Natural killer cell treated with Interleukin-12 subunit alpha and Interleukin-12 subunit beta and Interleukin-15 and Interleukin-18, amount 100 ng/mL, for 72 hours (primary cell): ENCODE measurements around the gene GPR142. TPM values are rescaled to one million over a fixed set of nuclear protein-coding genes. Genes with fewer than 3 reads are reported as not detected.

Source experiments
- ATAC-seq, 2 donors: fragments of 150-1000 bp; cut with Tn5 transposase in 1 of 2; sonication (Bioruptor Pico), chemical (Tn5 transposase) in 1 of 2; 2 replicates each; pipeline ENCODE4 v1.10.0; 2021
- DNase-seq: peaks from one replicate; pipeline ENCODE4 v3.0.0; 2022; ENCODE audit warnings: low spot score
- H3K27ac Mint-ChIP-seq, 2 donors: 1 replicate in 1 of 2; 2 replicates in 1 of 2; pipeline ENCODE4 v1.8.0; 2022; ENCODE audit warnings: mixed read lengths in 2 of 2, mild to moderate bottlenecking in 1 of 2, moderate library complexity in 1 of 2
- H3K27me3 Mint-ChIP-seq, 2 donors: 1 replicate in 1 of 2; 2 replicates in 1 of 2; pipeline ENCODE4 v1.8.0; 2022; ENCODE audit warnings: mixed read lengths in 2 of 2
- H3K36me3 Mint-ChIP-seq: one replicate; pipeline ENCODE4 v1.8.0; 2022; ENCODE audit warnings: mixed read lengths
- H3K4me1 Mint-ChIP-seq, 2 donors: 1 replicate in 1 of 2; 2 replicates in 1 of 2; pipeline ENCODE4 v1.8.0; 2022; ENCODE audit warnings: low read depth in 2 of 2, mixed read lengths in 2 of 2, mild to moderate bottlenecking in 1 of 2
- H3K4me3 Mint-ChIP-seq: one replicate; pipeline ENCODE4 v1.8.0; 2022; ENCODE audit warnings: mixed read lengths
- H3K9me3 Mint-ChIP-seq: 2 replicates; pipeline ENCODE4 v1.8.0; 2022; ENCODE audit warnings: mixed read lengths
- total RNA-seq, 2 donors: library from RNA; stranded (reverse); gene quantifications; one replicate each; pipeline ENCODE4 v1.2.3, GENCODE V29; 2022

Gene GPR142
- total RNA-seq, 2 donors from 2014 or later, result not detected

DNA sequence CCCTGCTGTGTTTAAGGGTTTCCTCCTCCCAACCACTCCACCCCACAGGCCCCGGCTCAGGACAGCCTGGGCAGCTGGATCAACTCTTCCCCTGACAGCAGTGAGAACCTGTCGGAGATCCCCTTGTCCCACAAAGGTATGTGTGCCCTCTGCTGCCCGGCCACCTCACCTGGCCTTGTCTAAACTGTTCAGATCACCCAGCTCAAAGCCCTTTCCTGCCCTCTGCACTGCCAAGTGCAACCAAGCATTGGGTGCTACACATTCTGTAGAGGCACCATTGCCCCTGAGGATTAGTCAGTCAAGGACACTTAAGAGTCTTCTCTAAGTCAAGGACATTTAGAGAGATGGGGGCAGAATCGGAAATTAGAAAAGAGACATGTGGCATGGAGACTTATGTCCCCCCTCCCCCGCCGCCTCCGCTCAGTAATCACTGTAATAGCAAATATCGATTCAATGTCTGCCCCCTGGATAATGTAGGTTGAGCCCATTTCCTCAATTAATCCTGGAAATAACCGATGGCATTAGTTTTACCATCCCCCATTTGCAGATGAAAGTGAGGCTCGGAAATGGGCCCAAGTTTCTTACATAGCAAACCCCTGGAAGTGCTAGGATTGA is 13.8 kb upstream of the GPR142 start:
- peaks cover 7 to 26% of the 10 kb centered on the region in 2 donors for H3K27me3 Mint-ChIP-seq
- H3K4me1 Mint-ChIP-seq, result peaks cover 0 to 4% of the 10 kb centered on the region in 2 donors
- ATAC-seq, result no peak
- DNase-seq, result no peak
- H3K9me3 Mint-ChIP-seq, result no peaks in the 10 kb centered on the region
- H3K4me3 Mint-ChIP-seq, result no peak overlapping the region
- no peaks in the 10 kb centered on the region for H3K36me3 Mint-ChIP-seq
- no peak overlapping the region for H3K27ac Mint-ChIP-seq

DNA sequence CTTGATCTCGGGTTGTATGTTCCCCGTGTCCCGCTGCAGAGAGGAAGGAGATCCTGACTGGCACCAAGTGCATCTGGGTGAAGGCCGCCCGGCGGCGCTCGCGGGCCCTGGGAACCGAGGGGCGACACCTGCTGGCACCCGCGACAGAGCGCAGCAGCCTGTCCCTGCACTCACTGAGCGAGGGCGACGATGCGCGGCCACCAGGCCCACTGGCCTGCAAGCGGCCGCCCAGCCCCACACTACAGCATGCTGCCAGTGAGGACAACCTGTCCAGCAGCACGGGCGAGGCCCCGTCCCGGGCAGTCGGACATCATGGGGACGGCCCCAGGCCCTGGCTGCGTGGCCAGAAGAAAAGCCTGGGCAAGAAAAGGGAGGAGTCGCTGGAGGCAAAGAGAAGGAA is 13.2 kb upstream of the GPR142 start:
- DNase-seq (no peak), ATAC-seq (peak; percentile 65 to 75)
- Mint-ChIP-seq H3K27ac (no peak overlapping the region), H3K4me3 (no peak overlapping the region), H3K9me3 (no peaks in the 10 kb centered on the region), H3K36me3 (no peaks in the 10 kb centered on the region), H3K27me3 (peaks cover 9 to 27% of the 10 kb centered on the region in 2 donors), H3K4me1 (peaks cover 0 to 7% of the 10 kb centered on the region in 2 donors)

DNA sequence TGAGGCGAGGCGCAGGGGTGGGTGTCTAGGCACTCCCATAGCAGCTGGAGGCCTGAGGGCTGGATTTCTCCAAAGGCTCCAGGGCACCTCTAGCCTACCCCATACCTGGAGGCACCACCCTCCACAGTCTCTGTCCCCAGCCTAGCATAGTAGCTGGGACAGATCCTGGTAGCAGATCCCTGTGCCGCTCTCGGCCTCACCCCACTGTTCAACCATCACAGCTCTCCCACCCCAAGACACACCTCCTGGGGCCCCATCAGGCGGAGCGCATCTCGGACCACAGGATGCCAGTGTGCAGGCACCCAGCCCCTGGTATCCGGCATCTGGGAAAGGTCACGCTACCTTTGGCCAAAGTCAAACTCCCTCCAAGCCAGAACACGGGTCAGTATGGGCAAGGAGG is 12.7 kb upstream of the GPR142 start:
- peaks cover 9 to 27% of the 10 kb centered on the region in 2 donors for H3K27me3 Mint-ChIP-seq
- DNase-seq, result no peak
- H3K27ac Mint-ChIP-seq, result no peak overlapping the region
- ATAC-seq, result peak in 1 of 2 donors; percentile 3
- H3K9me3 Mint-ChIP-seq, result no peaks in the 10 kb centered on the region
- H3K4me1 Mint-ChIP-seq, result peaks cover 0 to 7% of the 10 kb centered on the region in 2 donors
- no peak overlapping the region for H3K4me3 Mint-ChIP-seq
- no peaks in the 10 kb centered on the region for H3K36me3 Mint-ChIP-seq

DNA sequence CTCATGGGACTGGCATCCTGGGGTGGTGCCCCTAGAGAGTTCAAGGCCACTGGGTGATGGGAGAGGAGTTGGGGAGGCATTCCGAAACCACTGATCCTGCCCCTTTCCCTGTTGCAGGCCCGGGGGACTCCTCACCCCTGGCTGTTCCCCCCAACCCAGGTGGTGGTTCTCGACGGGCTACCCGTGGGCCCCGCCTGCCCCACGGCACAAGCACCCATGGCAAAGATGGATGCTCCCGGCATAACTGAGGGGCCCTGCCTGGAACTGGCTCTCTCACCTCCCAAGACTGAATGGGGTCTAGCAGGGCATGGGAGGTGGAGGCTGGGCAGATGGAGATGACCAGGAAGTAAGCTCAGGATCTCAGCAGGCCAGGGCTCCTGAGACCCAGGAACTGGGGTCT is 12.2 kb upstream of the GPR142 start:
- ATAC-seq (no peak), DNase-seq (no peak)
- Mint-ChIP-seq H3K4me1 (peaks cover 0 to 7% of the 10 kb centered on the region in 2 donors), H3K4me3 (no peak overlapping the region), H3K27ac (no peak overlapping the region), H3K36me3 (no peaks in the 10 kb centered on the region), H3K27me3 (peaks cover 9 to 25% of the 10 kb centered on the region in 2 donors), H3K9me3 (no peaks in the 10 kb centered on the region)

DNA sequence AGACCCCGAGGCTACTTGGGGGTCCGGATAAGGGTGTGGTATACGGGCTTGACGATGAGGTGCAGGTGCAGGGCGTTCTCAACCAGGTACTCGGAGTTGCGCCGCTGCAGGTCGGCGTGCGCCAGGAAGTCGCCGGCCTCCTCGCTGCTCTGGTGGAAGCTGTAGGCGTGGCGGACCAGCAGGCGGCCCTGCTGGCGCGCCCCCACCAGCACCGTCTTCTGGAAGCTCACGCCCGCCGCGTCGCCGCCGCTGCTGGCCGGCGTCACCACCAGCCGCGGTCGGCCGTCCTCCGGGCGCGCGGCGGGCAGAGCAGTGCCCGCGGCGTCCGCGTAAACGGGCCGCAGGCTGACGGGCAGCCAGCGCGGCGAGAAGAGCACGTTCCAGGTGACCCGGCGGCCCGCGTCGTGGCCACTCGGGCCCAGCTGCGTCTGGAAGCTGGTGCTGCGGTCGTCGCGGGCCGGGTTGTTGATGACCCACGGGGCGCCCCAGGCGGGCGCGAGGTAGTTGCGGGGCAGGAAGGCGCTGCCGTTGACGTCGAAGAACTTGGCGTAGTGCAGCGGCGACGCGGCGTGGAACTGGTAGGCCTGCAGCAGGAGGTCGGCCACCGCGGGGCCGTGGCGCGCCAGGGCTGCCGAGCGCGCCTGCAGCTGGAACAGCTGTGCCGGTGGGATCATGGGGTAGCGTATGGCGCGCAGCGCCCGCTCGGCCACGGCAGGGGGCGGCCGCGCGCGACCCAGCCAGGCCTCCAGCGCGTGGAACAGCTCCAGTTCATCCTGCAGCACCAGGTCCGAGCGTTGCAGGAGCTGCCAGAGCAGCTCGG is 10.4 kb upstream of the GPR142 start:
- H3K27me3 Mint-ChIP-seq, result peaks cover 17 to 26% of the 10 kb centered on the region in 2 donors
- peak; percentile 25 to 32 for ATAC-seq
- no peaks in the 10 kb centered on the region for H3K9me3 Mint-ChIP-seq
- H3K27ac Mint-ChIP-seq, result no peak overlapping the region
- no peak for DNase-seq
- no peaks in the 10 kb centered on the region for H3K36me3 Mint-ChIP-seq
- H3K4me3 Mint-ChIP-seq, result no peak overlapping the region
- H3K4me1 Mint-ChIP-seq, result peaks cover 0 to 7% of the 10 kb centered on the region in 2 donors

DNA sequence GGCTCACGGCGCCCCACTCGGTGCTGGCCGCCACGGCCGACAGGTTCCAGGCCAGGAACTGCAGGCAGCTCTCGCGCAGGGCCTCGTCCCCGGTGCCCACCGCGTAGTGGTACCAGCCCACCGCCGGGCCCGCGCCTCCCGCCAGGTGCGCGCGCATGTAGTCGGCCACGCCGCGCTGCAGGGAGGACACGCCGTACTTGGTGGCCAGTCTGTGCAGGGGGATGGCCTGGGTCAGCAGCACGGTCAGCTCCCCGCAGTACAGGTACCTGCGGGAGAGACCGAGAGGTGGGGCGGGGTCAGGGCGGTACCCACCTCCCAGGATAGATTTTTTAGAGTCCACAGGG is 9.9 kb upstream of the GPR142 start:
- H3K4me1 Mint-ChIP-seq, result peaks cover 0 to 7% of the 10 kb centered on the region in 2 donors
- no peak for ATAC-seq

DNA sequence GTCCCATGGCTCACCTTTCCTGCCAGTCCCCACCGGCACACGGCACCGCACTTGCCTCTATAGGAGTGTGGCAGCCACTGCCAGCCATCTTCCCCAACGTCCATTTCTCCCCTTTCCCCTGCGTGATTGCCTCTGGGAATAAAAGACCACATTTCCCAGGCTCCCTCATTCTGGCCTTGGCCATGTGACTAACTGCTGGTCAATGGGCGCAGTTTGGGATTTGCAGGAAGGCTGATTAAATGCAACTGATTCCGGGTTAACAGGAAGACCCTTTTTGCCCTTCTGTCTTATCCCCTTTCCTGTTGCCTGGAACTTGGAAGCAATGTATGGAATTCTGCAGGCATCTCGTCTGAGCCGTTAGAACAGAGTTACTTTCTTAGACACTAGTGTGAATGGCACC is 8.6 kb upstream of the GPR142 start:
- no peaks in the 10 kb centered on the region for H3K36me3 Mint-ChIP-seq
- no peak for ATAC-seq
- H3K4me3 Mint-ChIP-seq, result no peak overlapping the region
- H3K9me3 Mint-ChIP-seq, result no peaks in the 10 kb centered on the region
- H3K27me3 Mint-ChIP-seq, result peaks cover 17 to 22% of the 10 kb centered on the region in 2 donors
- no peak for DNase-seq
- H3K4me1 Mint-ChIP-seq, result peaks cover 0 to 7% of the 10 kb centered on the region in 2 donors
- H3K27ac Mint-ChIP-seq, result no peak overlapping the region

More for the DNA sequence above, 9.9 kb upstream of the GPR142 start:
- DNase-seq, result no peak
- H3K9me3 Mint-ChIP-seq, result no peaks in the 10 kb centered on the region
- no peak overlapping the region for H3K4me3 Mint-ChIP-seq
- H3K27me3 Mint-ChIP-seq, result peaks cover 17 to 26% of the 10 kb centered on the region in 2 donors
- no peaks in the 10 kb centered on the region for H3K36me3 Mint-ChIP-seq
- no peak overlapping the region for H3K27ac Mint-ChIP-seq

DNA sequence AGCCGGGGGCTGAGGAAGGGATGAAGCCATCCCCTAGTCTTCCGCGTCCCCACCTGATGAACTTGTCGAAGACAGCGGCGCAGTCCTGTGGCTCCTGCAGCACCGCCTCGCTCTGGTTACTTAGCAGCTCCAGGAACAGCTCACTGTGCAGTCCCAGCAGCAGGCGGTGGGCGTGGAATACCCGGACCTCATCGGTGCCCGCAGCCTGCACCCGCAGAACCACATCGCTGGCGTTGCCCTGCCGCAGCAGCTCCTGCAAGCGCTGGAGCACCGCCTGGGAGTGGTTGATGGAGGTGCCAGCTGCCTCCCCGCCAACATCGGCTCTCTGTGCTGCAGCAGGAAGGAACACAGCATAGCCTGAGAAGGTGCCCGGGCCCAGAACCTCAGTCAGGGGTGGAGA is 7.4 kb upstream of the GPR142 start:
- ATAC-seq, result no peak
- H3K4me1 Mint-ChIP-seq, result peaks cover 0 to 3% of the 10 kb centered on the region in 2 donors
- no peaks in the 10 kb centered on the region for H3K36me3 Mint-ChIP-seq
- no peak overlapping the region for H3K27ac Mint-ChIP-seq
- no peak for DNase-seq
- H3K27me3 Mint-ChIP-seq, result peaks cover 13 to 17% of the 10 kb centered on the region in 2 donors
- no peaks in the 10 kb centered on the region for H3K9me3 Mint-ChIP-seq
- no peak overlapping the region for H3K4me3 Mint-ChIP-seq

DNA sequence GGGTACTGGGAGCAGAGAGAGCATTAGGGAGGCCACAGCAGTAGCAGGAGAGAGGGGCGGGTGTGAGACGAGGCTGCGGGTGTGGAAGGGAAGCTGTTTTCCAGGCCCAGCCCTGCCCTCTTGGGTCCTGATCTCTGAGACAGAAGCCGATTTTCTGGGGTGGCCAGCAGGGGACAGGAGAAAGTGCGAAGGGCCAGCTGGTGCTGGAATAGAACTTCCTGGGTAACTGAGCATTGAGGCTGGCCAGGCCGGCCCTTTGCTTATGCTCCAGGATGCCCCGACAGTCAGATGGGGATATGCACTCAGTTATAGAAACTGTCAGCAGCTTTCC is 6.4 kb upstream of the GPR142 start:
- Mint-ChIP-seq H3K36me3 (no peaks in the 10 kb centered on the region), H3K27ac (no peak overlapping the region), H3K4me1 (peaks cover 0 to 3% of the 10 kb centered on the region in 2 donors), H3K4me3 (no peak overlapping the region), H3K9me3 (no peaks in the 10 kb centered on the region), H3K27me3 (peaks cover 13 to 17% of the 10 kb centered on the region in 2 donors)
- DNase-seq (no peak), ATAC-seq (no peak)

DNA sequence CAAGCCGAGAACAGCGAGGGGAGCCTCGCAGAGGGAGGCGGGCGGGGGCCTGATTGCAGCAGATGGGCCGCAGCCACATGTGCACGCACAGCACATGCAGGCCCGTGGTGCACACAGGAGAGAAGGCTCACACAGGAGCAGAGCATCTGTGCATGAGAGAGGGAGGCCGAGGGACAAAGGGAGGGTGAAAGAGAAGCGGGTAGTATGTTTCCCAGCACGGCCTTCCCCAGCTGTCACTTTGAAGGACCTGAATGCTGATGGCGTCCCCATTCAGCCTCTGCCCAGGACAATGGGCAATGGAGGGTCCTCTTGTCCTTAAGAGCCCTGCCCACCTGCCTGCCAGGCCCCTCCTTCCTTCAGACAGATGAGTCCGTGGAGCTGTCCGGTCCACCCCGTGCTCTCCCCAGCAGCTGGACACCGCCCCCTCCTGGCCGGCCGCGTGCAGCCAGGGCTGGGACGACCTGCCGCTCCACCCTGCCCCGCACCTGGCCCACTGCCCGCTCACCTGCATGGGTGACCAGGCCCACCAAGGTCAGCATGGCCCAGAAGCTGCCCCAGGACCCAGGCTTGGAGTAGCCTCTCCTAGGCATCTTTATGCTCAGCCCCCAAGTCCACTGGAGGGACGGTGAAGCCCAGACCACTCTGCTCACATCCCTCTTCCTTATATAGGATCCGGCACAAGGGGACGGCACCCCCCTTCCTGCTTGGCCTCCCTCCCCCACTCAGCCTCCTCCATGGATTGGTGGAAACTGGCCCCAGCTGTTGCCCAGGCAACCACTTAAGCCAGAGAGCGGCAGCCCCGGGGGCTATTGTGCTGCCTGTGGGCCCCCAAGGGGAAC is 5.9 kb upstream of the GPR142 start, which contains the start of gene BTBD17:
TSS of gene BTBD17 (minus strand) at position 639 of the 839 bp plus-strand sequence. CDS start at position 590, 49 bp downstream.
- Mint-ChIP-seq H3K36me3 (no peaks in the 10 kb centered on the region), H3K27me3 (peaks cover 13 to 17% of the 10 kb centered on the region in 2 donors), H3K9me3 (no peaks in the 10 kb centered on the region), H3K4me1 (peaks cover 0 to 3% of the 10 kb centered on the region in 2 donors), H3K27ac (no peak within 1 kb of the TSS), H3K4me3 (no peak within 1 kb of the TSS)
- DNase-seq (no peak), ATAC-seq (peak; percentile 60 to 71)

DNA sequence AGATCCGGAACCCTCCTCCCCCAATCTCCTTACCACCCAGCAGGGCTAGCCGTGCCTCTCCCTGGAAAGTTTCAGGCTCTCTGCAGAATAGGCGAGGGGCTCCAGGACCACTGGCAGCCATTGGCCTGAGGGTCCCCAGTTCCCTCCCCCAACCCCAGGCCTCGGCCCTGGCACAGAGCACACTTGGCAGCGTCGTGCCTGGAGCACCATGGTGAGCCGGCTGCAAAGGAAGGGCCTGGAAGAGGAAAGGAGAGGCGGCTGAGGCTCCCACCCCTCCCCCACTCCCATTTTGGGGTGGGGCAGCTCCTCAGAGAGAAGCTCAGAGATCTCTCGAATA is 5.3 kb upstream of the GPR142 start:
- Mint-ChIP-seq H3K27me3 (peaks cover 13 to 17% of the 10 kb centered on the region in 2 donors), H3K9me3 (no peaks in the 10 kb centered on the region), H3K4me3 (no peak overlapping the region), H3K36me3 (no peaks in the 10 kb centered on the region), H3K4me1 (peaks cover 0 to 3% of the 10 kb centered on the region in 2 donors), H3K27ac (no peak overlapping the region)
- ATAC-seq, result no peak
- DNase-seq, result no peak

DNA sequence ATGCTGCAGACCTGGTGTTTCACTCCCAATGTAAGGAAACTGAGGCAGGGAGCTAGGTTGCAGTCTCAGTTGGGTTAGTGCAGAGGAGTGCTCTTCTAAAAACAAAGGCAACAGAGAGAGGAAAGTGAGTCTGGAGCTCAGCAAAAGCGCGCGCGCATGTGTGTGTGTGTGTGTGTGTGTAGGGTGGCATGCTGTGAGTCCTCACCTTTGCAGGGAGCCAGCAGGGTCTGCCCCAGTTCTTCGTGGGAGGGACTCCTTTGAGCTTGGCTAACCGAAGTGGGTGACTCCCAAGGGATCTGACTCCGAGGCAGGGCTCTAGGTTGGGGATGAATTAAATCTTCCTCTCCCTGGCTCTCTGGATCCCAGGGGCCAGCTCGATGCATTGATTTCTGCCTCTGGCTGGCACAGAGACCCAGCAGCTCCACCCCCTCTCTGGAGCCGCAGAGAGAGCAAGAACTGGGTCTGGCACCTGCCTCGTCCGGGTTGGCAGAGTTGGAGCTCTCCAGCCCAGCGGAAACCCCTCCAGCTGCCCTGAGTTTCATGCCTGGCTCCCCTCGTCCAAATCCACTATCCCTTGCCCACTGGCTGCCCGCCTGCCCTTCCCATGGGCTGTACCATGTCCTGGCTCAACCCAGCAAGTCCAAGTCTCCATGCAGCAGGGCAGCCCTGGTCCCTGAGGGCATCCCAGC is 4.4 kb upstream of the GPR142 start:
- no peaks in the 10 kb centered on the region for H3K36me3 Mint-ChIP-seq
- H3K9me3 Mint-ChIP-seq, result no peaks in the 10 kb centered on the region
- DNase-seq (no peak), ATAC-seq (no peak)
- peaks cover 11 to 17% of the 10 kb centered on the region in 2 donors for H3K27me3 Mint-ChIP-seq
- no peak overlapping the region for H3K4me3 Mint-ChIP-seq
- H3K4me1 Mint-ChIP-seq, result peaks cover 0 to 3% of the 10 kb centered on the region in 2 donors
- no peak overlapping the region for H3K27ac Mint-ChIP-seq

DNA sequence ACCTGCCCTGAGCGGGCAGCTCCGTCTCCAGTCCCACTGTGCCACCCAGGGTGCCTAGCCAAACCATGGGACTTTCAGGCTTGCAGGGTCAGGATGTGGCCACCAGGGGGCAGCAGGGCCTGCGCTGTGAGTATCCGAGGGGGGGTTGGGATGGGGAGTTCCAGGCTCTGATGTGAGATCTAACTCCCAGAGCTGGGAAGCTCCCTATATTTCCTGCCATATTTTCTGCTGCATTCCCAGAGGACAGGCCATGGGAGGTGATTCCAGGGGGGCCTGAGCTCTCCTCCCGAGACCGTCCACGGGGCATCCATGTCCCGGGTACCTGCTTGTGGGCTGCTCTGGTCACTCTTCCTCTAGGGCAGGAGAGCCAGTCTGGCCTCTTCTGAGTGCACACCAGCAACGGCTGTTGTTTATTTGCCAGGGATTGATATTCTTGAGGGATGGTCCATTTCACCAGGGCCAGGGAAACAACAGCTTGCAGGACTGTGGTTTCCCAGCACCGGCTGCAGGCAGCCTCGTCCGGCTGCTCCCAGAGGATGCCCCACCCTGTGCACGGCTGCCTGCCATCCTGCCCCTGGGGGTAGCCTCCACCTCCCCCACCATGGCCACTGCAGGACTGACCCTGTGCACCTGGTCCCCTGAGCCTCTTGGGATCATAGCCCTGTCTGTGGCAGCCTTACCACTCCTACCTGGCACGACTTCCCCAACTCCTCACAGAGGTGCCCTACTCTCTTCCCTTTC is 1.2 kb downstream of the GPR142 start:
- Mint-ChIP-seq H3K27me3 (no peaks in the 10 kb centered on the region), H3K27ac (no peak overlapping the region), H3K9me3 (no peaks in the 10 kb centered on the region), H3K4me1 (peaks cover 7 to 11% of the 10 kb centered on the region in 2 donors), H3K4me3 (peak overlapping the region; percentile 36), H3K36me3 (no peaks in the 10 kb centered on the region)
- DNase-seq (peak; percentile 77), ATAC-seq (peak; percentile 64 to 80)
